NB4 (cell line): ENCODE data around the gene WNK3.
A peak's percentile ranks its signal among the peaks of the same experiment; 100 is the strongest.

Experiments
- DNase-seq: peaks from one replicate; pipeline ENCODE4 v3.0.0; 2010; ENCODE audit warnings: low read depth
- H3K4me3 ChIP-seq: one replicate; pipeline ENCODE4 v1.5.1; 2011; ENCODE audit warnings: mild to moderate bottlenecking, low read depth, low read length, moderate library complexity
- MYC ChIP-seq: IDR thresholded peaks from 2 replicates; pipeline ENCODE4 v1.6.1; 2011; ENCODE audit warnings: low read depth, low read length
- POLR2A ChIP-seq: IDR thresholded peaks from 2 replicates; pipeline ENCODE4 v1.6.1; 2011; ENCODE audit warnings: mild to moderate bottlenecking; ENCODE audit not compliant: insufficient read length; ENCODE audit errors: extremely low read depth
- TF ChIP-seq, protein P1 (sequence below): IDR thresholded peaks from one replicate; pipeline ENCODE4 v1.5.1; 2012; ENCODE audit warnings: low read depth, low read length
- TF ChIP-seq, protein P2 (sequence below): IDR thresholded peaks from 2 replicates; pipeline ENCODE4 v1.6.1; 2011; ENCODE audit warnings: low read depth, low read length

The WNK3 gene

DNA sequence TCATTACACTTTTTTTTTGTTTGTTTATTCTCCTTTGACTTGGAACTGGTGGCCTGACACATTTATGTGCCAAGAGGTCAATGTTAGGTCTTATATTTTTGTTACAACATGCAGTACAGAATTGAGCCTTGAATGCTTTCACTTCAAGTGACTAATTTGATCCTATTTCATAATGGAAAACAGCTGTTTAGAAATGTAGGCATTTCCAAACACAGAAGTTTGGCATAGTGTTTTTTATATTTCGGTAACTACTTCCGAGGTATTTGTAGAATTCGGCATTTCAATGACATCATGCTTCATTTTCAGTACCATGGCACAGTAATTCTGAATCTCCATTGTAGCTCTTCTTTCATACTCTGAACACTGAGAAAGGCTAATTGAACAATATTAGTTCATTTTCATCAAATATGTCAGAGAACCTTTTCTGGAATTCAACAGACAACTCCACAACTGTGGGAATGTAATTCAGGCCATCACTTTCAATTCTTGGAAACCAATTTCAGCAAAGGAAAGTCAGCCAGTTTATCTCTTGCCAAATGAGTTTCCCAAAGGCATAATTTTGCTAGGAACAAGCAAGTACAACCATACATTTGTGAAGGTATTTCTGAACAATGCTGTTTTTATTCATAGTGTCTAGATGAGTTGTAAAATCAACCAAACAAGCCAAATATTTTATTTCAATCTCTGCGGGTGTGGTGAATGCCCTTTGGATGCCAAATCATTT is 186.2 kb downstream of the WNK3 start:
- no peak for TF ChIP-seq MYC
- DNase-seq = no peak
- no peak overlapping the region for H3K4me3 ChIP-seq

DNA sequence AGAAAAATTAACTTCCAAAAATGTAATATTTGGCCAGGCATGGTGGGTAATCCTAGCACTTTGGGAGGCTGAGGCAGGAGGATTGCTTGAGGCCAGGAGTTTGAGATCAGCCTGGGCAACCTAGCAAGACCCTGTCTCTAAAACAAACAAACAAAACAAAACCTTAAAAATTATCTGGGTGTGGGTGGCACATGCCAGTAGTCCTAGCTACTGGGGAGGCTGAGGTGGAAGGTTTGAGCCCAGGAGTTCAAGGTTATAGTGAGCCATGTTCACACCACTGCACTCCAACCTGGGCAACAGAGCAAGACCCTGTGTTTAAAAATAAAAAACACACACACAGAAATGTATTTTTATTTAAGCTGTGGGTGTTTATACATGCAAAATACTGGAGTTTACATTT is 186.8 kb downstream of the WNK3 start:
- no peak for DNase-seq
- TF ChIP-seq, protein P1, sequence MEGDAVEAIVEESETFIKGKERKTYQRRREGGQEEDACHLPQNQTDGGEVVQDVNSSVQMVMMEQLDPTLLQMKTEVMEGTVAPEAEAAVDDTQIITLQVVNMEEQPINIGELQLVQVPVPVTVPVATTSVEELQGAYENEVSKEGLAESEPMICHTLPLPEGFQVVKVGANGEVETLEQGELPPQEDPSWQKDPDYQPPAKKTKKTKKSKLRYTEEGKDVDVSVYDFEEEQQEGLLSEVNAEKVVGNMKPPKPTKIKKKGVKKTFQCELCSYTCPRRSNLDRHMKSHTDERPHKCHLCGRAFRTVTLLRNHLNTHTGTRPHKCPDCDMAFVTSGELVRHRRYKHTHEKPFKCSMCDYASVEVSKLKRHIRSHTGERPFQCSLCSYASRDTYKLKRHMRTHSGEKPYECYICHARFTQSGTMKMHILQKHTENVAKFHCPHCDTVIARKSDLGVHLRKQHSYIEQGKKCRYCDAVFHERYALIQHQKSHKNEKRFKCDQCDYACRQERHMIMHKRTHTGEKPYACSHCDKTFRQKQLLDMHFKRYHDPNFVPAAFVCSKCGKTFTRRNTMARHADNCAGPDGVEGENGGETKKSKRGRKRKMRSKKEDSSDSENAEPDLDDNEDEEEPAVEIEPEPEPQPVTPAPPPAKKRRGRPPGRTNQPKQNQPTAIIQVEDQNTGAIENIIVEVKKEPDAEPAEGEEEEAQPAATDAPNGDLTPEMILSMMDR = no peak
- TF ChIP-seq POLR2A (no peak), MYC (no peak)
- TF ChIP-seq, protein P2, sequence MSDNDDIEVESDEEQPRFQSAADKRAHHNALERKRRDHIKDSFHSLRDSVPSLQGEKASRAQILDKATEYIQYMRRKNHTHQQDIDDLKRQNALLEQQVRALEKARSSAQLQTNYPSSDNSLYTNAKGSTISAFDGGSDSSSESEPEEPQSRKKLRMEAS = no peak
- no peak overlapping the region for H3K4me3 ChIP-seq

DNA sequence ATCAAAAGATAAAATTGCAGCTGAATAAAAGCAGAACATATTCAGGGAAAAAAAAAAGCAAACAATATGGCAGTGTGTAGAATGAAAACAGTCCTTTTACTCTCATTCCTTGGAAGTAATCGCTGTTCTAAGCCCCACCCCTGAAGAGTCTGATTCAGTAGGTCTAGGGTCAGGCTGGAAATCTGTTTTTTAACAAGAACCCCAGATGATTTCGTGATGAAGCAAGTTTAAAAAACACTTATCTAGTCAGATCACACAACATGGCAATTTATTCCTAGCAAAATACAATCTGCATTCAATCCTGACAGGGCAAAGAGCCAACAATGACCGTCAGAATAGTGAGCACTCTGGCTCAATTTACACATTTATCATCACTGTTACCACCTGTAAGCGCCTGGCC is 190.9 kb downstream of the WNK3 start:
- no peak overlapping the region for H3K4me3 ChIP-seq
- DNase-seq = no peak
- TF ChIP-seq, protein P1 = no peak
- TF ChIP-seq, protein P2 = no peak
- no peak for TF ChIP-seq POLR2A
- TF ChIP-seq MYC = no peak

DNA sequence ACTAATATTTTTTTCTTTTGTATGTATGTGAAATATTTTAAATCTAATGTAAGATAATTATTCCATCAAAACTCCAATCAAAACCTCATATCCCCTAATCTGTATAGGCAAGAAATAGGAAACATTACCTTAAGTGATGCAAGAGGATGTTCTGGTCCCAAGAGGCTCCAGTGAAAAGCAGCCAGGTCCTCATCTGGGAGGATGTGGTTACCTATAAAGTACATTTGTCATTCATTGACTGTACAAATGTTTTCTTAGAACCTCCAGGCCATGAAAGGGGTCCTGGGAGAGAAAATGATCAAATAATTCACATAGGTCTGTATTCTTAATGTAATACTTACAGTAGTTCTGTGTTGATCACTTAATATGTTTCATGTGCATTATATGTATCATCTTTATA is 200.3 kb downstream of the WNK3 start:
- no peak overlapping the region for H3K4me3 ChIP-seq
- peak; percentile 26 for DNase-seq
- TF ChIP-seq POLR2A = no peak
- TF ChIP-seq, protein P2 = no peak
- TF ChIP-seq, protein P1 = no peak
